Cardiac fibroblast (primary cell): Measurements from ENCODE around the gene OR4D1.

ENCODE experiments used
- DNase-seq, 2 donors: peaks; one replicate each; pipeline versions ENCODE4 v3.0.0 to v3.0.0-alpha.2; 2010; ENCODE audit warnings: low read depth in 2 of 2
- H3K4me3 ChIP-seq, 2 donors: replicated peaks in 1 of 2; 1 replicate in 1 of 2; 2 replicates in 1 of 2; pipeline ENCODE4 v1.5.1; 2011; ENCODE audit warnings: low read depth in 2 of 2, low read length in 2 of 2, mild to moderate bottlenecking in 2 of 2, moderate library complexity in 1 of 2
- TF ChIP-seq, protein P1 (sequence below): IDR thresholded peaks from one replicate; pipeline ENCODE4 v1.5.1; 2011; ENCODE audit warnings: low read depth, mild to moderate bottlenecking, low read length, inconsistent platforms

OR4D1 gene

DNA sequence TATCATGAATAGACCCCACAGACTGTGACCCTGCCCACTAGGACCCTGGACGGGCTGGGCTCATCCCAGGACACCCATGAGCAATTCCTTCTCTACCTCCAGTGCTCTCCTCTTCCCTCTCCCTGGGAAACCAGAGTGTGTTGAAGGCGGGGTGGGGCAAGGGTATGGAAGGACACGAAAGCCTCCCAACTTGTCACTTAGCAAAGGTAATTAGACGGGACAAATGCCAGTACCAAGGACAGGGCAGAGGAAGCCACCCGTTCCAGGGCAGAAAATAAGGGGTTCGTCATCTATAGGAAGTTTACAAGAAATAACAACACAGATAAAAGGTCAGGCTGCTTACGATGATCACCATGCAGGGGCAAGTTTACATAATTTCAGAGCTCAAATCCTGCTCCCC lies 39.5 kb downstream of the OR4D1 start:
- TF ChIP-seq, protein P1, sequence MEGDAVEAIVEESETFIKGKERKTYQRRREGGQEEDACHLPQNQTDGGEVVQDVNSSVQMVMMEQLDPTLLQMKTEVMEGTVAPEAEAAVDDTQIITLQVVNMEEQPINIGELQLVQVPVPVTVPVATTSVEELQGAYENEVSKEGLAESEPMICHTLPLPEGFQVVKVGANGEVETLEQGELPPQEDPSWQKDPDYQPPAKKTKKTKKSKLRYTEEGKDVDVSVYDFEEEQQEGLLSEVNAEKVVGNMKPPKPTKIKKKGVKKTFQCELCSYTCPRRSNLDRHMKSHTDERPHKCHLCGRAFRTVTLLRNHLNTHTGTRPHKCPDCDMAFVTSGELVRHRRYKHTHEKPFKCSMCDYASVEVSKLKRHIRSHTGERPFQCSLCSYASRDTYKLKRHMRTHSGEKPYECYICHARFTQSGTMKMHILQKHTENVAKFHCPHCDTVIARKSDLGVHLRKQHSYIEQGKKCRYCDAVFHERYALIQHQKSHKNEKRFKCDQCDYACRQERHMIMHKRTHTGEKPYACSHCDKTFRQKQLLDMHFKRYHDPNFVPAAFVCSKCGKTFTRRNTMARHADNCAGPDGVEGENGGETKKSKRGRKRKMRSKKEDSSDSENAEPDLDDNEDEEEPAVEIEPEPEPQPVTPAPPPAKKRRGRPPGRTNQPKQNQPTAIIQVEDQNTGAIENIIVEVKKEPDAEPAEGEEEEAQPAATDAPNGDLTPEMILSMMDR: no peak
- DNase-seq: no peak

DNA sequence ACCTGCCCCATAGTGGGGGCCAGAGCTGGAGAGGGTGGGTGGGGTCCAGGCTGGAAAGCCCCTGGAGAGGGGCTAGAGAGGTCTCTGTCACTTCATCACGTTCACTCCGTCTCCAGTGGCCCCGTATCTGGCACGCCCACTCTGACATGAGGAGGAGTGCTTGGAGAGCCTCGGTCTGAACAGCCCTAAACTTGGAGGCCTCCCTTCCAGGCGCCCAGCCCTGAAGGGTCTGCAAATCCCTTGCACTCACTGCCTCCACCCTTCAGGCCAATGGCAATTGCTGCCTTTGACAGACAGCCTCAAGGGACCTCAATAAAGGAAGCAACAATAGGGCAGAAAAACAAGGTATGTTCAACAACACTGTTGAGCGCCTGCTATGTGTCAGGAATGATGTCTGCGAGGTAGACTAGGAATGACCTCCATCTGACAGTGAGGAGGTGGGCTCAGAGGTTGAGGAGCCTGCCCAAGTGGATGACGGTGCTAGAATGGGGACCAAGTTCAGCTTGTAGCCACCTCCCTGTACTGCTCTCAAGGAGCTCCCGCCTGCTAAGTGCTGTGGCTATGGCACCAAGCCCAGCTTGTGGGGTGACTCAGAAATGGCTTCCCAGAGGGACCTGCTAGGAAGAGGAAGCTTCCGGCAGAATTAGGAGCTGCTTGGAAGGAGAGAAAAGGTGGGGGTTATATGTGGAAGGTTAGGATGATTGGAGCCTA lies 41.4 kb downstream of the OR4D1 start:
- DNase-seq: peak; percentile 83 to 93
- no peak overlapping the region for H3K4me3 ChIP-seq
- TF ChIP-seq, protein P1: no peak

More for the DNA sequence above, 39.5 kb downstream of the OR4D1 start:
- no peak overlapping the region for H3K4me3 ChIP-seq

DNA sequence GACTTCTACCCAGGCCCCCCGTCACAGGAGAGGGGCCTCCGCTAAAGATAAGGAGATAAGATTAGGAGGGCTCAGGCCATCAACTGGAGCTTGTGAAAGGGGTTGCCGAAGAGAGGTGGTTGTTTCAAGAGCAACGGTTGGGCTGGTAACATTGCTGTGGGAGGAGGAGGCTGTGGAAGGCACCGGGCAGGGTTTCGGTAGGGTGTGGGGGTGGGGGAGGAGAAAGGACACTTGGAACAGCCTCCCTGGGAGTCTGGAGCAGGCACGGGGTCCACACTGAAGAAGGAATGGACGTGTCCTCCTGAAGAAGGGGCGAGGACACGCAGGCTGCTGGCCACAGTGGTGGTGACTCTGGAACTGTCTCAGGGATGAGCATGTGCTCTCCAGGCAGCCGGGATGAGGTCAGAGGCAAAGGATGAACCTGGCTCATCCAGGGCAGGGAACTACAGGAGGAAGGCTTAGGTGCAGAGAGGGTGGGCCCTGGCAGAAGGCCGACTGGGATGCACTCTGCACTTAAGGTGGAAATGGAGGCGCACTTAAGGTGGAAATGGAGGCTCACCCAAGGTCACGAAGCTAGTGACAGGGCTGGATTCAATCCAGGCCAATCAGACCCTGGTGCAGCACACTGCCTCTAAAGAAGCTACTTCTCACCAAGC lies 43.2 kb downstream of the OR4D1 start:
- TF ChIP-seq, protein P1: no peak
- DNase-seq: no peak
- H3K4me3 ChIP-seq: no peak overlapping the region

DNA sequence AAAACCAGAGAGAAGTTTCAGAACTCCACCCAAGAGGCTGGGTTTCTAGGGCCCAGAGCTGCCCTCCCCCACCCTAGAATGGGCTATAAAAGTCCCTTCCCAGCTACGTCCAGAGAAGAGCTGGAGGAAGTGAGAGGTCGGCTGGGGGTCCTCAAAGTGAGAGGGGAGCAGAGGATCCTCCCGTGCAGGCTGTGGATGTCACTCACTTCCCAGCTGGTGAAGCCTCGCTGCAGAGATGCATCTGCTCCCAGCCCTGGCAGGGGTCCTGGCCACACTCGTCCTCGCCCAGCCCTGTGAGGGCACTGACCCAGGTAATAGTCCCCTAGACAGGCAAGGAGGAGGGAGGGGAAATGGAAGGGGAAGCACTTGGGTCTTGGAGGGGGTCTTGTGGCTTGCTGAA lies 44.4 kb downstream of the OR4D1 start, which contains the start of gene EPX:
Gene EPX, plus strand, starts transcription at position 115 of the 400 bp plus-strand sequence. Its CDS starts 121 bp downstream, at position 236.
- no peak for DNase-seq
- no peak within 1 kb of the TSS for H3K4me3 ChIP-seq
- TF ChIP-seq, protein P1: no peak

DNA sequence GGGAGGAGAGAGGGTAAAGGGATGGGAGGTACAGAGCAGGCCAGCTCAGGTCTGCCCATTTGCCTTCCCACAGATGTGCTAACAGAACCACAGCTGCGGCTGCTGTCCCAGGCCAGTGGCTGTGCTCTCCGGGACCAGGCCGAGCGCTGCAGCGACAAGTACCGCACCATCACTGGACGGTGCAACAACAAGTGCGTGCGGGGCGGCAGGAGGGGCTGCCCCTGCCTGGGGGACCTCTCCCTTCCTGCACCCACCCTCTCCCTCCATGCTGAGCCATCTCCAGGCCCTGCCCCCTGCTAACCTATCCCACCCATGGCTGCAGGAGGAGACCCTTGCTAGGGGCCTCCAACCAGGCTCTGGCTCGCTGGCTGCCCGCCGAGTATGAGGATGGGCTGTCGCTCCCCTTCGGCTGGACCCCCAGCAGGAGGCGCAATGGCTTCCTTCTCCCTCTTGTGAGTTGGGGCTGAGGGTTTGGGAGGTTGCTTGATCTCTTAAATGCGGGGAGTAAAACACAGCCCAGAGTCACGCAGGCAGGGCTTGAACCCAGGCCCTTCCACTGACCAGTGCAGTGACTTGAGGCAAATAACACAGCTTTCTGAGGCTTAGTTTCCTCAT lies 45.6 kb downstream of the OR4D1 start:
- no peak for DNase-seq

DNA sequence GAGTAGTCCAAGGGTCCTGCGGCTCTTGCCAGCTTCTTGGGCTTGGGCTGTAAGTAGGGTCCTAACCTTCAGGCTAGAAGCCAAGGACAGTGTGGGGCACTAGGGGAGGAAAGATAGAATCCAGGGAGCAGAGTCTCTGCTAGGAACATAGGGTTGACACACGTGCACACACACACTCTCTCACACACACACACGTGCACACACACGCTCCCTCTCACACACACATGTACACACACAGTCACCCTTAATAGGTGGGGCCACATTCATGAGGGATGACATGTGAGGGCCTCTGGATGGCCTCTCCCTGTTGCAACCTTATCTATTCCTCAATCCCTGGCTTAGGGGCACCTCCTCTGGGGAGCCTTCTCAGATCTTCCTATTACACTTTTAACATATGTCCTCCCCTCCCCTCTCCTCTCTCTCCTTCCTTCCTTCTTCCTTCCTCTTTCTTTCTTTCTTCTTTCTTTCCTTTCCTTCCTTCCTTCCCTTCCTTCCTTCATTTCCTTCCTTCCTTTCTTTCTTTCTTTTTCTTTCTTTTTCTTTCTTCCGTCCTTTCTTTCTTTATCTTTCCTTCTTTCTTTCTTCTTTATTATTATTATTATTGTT lies 47.4 kb downstream of the OR4D1 start:
- TF ChIP-seq, protein P1: no peak
- DNase-seq: no peak
- no peak overlapping the region for H3K4me3 ChIP-seq

More for the DNA sequence above, 45.6 kb downstream of the OR4D1 start:
- no peak overlapping the region for H3K4me3 ChIP-seq
- TF ChIP-seq, protein P1: no peak
